Suprapubic skin (tissue), 4 donors: ENCODE data around the gene ELK4. TPM values are rescaled to one million over a fixed set of nuclear protein-coding genes. Genes with fewer than 3 reads are reported as not detected.

Experiments used
- DNase-seq, 2 donors: peaks; one replicate each; pipeline ENCODE4 v3.0.0-alpha.2; 2019; ENCODE audit warnings: low spot score in 2 of 2
- H3K27ac ChIP-seq: fragments of 200-600 bp; sonication (generic); one replicate; pipeline ENCODE4 v1.5.1; 2019
- H3K27me3 ChIP-seq: fragments of 200-600 bp; sonication (generic); one replicate; pipeline ENCODE4 v1.5.1; 2019
- H3K36me3 ChIP-seq: fragments of 200-600 bp; sonication (generic); one replicate; pipeline ENCODE4 v1.5.1; 2019
- H3K4me1 ChIP-seq: fragments of 200-600 bp; sonication (generic); one replicate; pipeline ENCODE4 v1.5.1; 2019
- H3K4me3 ChIP-seq: fragments of 200-600 bp; sonication (generic); one replicate; pipeline ENCODE4 v1.5.1; 2019; ENCODE audit warnings: mild to moderate bottlenecking
- H3K9me3 ChIP-seq: fragments of 200-600 bp; sonication (generic); one replicate; pipeline ENCODE4 v1.5.1; 2019
- CTCF ChIP-seq, 2 donors: fragments of 200-600 bp in 1 of 2; fragments of 450-650 bp in 1 of 2; sonication (generic) in 1 of 2; IDR thresholded peaks; one replicate each; pipeline ENCODE4 v1.5.1; 2016 to 2019; ENCODE audit warnings: antibody characterized with exemption in 2 of 2, mild to moderate bottlenecking in 1 of 2, moderate library complexity in 1 of 2
- EP300 ChIP-seq: sonication (generic); formaldehyde crosslinking; IDR thresholded peaks from one replicate; pipeline ENCODE4 v1.6.1; 2017; ENCODE audit warnings: antibody characterized with exemption
- POLR2A ChIP-seq, 2 donors: fragments of 450-650 bp; IDR thresholded peaks; one replicate each; pipeline ENCODE4 v1.6.1; 2017; ENCODE audit warnings: antibody characterized with exemption in 2 of 2, mild to moderate bottlenecking in 2 of 2, moderate library complexity in 2 of 2
- POLR2AphosphoS5 ChIP-seq, 3 donors: sonication (generic); formaldehyde crosslinking; IDR thresholded peaks; one replicate each; pipeline ENCODE4 v1.6.1; 2017; ENCODE audit warnings: antibody characterized with exemption in 3 of 3
- WGBS: methylation state at CpG from one replicate; pipeline ENCODE4 v1.1.5; 2018; 5-methylcytosine and 5-hydroxymethylcytosine counted together
- total RNA-seq, 4 donors: library from RNA; depleted of rRNA; stranded (reverse); fragments of >200 nt; gene quantifications; one replicate each; pipeline ENCODE4 v1.1.0, GENCODE V29; 2016

ELK4 gene
- total RNA-seq, 4 donors from 2014 or later = 30.9 to 52.6 (median 43.8) TPM

DNA sequence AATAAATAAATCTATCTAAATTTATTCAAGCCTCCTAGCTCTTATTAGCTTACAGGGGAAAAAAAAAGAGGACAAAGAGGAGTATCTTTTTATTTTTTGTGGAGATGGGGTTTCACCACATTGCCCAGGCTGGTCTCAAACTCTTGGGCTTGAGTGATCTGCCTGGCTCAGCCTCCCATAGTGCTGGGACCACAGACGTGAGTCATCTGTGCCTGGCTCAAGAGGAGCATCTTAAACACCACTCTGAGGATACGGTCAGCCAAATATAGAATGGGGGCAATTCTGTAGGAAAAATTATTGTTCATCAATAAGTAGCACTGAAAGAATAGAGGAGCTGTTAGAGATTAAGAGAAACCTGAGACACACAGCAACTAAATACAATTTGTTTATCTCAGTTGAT, 24.4 kb upstream of the ELK4 start:
- H3K27ac ChIP-seq = no peak overlapping the region
- no peaks in the 10 kb centered on the region for H3K27me3 ChIP-seq
- H3K4me3 ChIP-seq = no peak overlapping the region
- no peaks in the 10 kb centered on the region for H3K9me3 ChIP-seq
- H3K36me3 ChIP-seq = no peaks in the 10 kb centered on the region
- WGBS = 48% methylated on average over 2 of the region's 2 CpGs
- TF ChIP-seq CTCF (IDR thresholded peaks at IDR 0.05) (no peak), POLR2A (IDR thresholded peaks at IDR 0.05) (no peak), EP300 (no peak), POLR2AphosphoS5 (IDR thresholded peaks at IDR 0.05) (no peak)
- peaks cover 4% of the 10 kb centered on the region for H3K4me1 ChIP-seq
- DNase-seq = no peak

DNA sequence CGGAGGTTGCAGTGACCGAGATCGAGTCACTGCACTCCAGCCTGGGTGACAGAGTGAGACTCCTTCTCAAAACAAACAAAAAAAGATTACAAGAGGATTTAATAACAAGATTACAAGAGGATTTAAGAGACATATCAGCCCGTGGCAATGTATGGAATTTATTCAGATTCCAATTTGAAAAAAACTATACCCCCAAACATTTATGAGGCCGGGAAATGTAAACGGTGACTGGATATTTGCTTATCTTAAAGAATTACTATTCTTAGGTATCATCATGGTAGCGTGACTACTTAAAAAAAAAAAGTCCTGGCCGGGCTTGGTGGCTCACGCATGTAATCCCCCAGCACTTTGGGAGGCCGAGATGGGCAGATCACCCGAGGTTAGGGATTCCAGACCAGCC, 21.2 kb upstream of the ELK4 start:
- Histone ChIP-seq H3K4me1 (no peaks in the 10 kb centered on the region), H3K27ac (no peak overlapping the region), H3K4me3 (no peak overlapping the region), H3K9me3 (no peaks in the 10 kb centered on the region), H3K27me3 (no peaks in the 10 kb centered on the region), H3K36me3 (no peaks in the 10 kb centered on the region)
- no peak for DNase-seq
- WGBS = 80% methylated on average over 11 of the region's 11 CpGs
- TF ChIP-seq POLR2AphosphoS5 (IDR thresholded peaks at IDR 0.05) (no peak), CTCF (IDR thresholded peaks at IDR 0.05) (no peak), EP300 (no peak), POLR2A (IDR thresholded peaks at IDR 0.05) (no peak)

- no peak for DNase-seq
- Histone ChIP-seq H3K27me3 (no peaks in the 10 kb centered on the region), H3K4me1 (no peaks in the 10 kb centered on the region), H3K4me3 (no peak overlapping the region), H3K9me3 (no peaks in the 10 kb centered on the region), H3K27ac (no peak overlapping the region), H3K36me3 (no peaks in the 10 kb centered on the region)
- WGBS = 76% methylated on average over 1 of the region's 1 CpG
- TF ChIP-seq POLR2A (IDR thresholded peaks at IDR 0.05) = no peak
- no peak for TF ChIP-seq CTCF (IDR thresholded peaks at IDR 0.05)
- no peak for TF ChIP-seq EP300
- TF ChIP-seq POLR2AphosphoS5 (IDR thresholded peaks at IDR 0.05) = no peak
Observed at GRCh38 chr1:205650241-205650640, 18.4 kb upstream of the ELK4 start.

GRCh38 chr1:205645519-205645918, 13.7 kb upstream of the ELK4 start:
- no peaks in the 10 kb centered on the region for H3K4me1 ChIP-seq
- no peaks in the 10 kb centered on the region for H3K9me3 ChIP-seq
- no peaks in the 10 kb centered on the region for H3K36me3 ChIP-seq
- DNase-seq = no peak
- no peak for TF ChIP-seq CTCF (IDR thresholded peaks at IDR 0.05)
- no peak for TF ChIP-seq POLR2A (IDR thresholded peaks at IDR 0.05)
- no peak for TF ChIP-seq EP300
- no peak for TF ChIP-seq POLR2AphosphoS5 (IDR thresholded peaks at IDR 0.05)
- H3K4me3 ChIP-seq = no peak overlapping the region
- H3K27ac ChIP-seq = no peak overlapping the region
- H3K27me3 ChIP-seq = no peaks in the 10 kb centered on the region
- 91% methylated on average over 8 of the region's 8 CpGs for WGBS

DNA sequence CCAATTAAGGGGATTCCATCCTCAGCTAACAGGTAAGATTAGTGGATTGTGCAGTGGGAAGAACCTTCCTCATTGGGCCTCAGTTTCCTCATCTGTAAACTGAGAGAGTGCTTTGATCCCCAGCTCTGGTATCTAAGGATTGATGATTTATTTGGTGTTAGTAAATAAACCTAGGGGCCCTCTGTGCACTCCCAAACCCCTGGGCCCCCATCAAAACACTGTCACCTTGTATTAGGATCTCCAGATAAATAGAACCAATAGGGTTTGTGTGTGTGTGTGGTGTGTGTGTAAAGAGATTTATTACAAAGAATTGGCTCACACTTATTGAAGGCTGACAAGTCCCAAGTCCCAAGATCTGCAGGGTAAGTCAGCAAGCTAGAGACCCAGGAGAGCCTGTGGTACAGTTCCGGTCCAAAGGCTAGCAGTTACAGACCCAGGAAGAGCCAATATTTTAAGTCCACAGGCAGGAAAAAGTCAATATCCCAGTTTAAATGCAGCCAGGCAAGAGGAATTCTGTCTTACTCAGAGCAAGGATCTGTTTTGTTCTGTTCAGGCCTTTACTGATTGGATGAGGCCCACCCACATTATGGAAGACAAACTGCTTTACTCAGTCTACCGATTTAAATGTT, 11.0 kb upstream of the ELK4 start:
- WGBS = 97% methylated on average over 2 of the region's 2 CpGs

More for the DNA sequence above, 11.0 kb upstream of the ELK4 start:
- no peaks in the 10 kb centered on the region for H3K36me3 ChIP-seq
- no peaks in the 10 kb centered on the region for H3K4me1 ChIP-seq
- no peaks in the 10 kb centered on the region for H3K27me3 ChIP-seq
- no peak for DNase-seq
- TF ChIP-seq POLR2A (IDR thresholded peaks at IDR 0.05) (no peak), POLR2AphosphoS5 (IDR thresholded peaks at IDR 0.05) (no peak), EP300 (no peak), CTCF (IDR thresholded peaks at IDR 0.05) (no peak)
- H3K9me3 ChIP-seq = no peaks in the 10 kb centered on the region
- no peak overlapping the region for H3K27ac ChIP-seq
- no peak overlapping the region for H3K4me3 ChIP-seq
